B cell (primary cell): Measurements from ENCODE around the gene PIP4K2A.

Source experiments
- EZH2 ChIP-seq: IDR thresholded peaks from 2 replicates; pipeline ENCODE4 v1.6.1; 2012; ENCODE audit warnings: borderline replicate concordance, low read depth, mild to moderate bottlenecking, moderate library complexity, low read length; ENCODE audit not compliant: insufficient read depth, poor library complexity, severe bottlenecking
- TF ChIP-seq, protein P1 (sequence below): fragments of 200-600 bp; IDR thresholded peaks from one replicate; pipeline ENCODE4 v1.8.0; 2022; ENCODE audit warnings: antibody characterized with exemption, mild to moderate bottlenecking

DNA sequence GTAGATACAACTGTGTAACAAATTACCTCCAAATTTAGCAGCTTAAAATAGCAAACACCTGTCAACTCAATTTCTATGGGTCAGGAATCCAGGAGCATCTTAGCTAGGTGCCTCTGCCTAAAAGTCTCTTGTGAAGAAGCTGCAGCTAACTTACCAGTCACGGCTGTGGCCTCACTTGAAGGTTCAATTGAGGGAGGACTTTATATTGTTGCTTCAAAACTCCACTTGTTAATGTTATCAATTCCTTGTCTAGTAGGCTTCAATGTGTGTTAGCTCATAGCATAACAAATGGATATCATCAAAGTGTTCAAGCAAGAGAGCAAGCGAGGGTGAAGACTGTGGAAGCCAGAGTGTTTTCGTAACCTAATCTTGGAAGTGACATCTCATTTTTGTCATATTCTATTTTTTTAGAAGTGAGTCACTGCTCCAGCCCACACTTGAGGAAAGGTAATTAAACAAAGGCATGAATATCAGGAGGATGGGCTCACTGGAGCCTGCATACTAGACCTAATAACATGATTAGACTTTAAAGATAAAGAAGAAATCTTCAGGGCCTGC, 196.1 kb downstream of the PIP4K2A start:
- TF ChIP-seq, protein P1, sequence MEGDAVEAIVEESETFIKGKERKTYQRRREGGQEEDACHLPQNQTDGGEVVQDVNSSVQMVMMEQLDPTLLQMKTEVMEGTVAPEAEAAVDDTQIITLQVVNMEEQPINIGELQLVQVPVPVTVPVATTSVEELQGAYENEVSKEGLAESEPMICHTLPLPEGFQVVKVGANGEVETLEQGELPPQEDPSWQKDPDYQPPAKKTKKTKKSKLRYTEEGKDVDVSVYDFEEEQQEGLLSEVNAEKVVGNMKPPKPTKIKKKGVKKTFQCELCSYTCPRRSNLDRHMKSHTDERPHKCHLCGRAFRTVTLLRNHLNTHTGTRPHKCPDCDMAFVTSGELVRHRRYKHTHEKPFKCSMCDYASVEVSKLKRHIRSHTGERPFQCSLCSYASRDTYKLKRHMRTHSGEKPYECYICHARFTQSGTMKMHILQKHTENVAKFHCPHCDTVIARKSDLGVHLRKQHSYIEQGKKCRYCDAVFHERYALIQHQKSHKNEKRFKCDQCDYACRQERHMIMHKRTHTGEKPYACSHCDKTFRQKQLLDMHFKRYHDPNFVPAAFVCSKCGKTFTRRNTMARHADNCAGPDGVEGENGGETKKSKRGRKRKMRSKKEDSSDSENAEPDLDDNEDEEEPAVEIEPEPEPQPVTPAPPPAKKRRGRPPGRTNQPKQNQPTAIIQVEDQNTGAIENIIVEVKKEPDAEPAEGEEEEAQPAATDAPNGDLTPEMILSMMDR, result no peak
- no peak for TF ChIP-seq EZH2
